ENCODE results near the gene MICAL2.

DNA sequence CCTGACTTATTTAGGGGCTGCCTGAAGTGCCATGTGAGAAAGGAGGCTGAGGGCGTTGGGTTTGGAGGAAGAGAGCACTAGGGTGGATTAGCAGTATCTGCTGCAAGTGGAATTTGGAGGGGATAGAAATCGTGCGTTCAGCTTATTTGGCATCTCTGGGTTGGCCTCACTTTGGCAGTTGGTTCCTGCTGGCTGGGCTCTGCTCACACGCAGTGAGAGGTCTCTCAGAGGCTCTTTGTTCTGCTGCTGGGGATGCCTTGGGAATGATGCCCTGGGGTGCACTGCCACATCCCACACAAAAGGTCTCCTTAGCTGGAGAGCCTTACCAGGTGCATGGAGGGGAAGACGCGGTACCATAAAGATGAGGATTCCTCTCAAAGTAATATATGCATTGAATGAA is 17.7 kb upstream of the MICAL2 start:
- TF ChIP-seq, protein P1, sequence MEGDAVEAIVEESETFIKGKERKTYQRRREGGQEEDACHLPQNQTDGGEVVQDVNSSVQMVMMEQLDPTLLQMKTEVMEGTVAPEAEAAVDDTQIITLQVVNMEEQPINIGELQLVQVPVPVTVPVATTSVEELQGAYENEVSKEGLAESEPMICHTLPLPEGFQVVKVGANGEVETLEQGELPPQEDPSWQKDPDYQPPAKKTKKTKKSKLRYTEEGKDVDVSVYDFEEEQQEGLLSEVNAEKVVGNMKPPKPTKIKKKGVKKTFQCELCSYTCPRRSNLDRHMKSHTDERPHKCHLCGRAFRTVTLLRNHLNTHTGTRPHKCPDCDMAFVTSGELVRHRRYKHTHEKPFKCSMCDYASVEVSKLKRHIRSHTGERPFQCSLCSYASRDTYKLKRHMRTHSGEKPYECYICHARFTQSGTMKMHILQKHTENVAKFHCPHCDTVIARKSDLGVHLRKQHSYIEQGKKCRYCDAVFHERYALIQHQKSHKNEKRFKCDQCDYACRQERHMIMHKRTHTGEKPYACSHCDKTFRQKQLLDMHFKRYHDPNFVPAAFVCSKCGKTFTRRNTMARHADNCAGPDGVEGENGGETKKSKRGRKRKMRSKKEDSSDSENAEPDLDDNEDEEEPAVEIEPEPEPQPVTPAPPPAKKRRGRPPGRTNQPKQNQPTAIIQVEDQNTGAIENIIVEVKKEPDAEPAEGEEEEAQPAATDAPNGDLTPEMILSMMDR (IDR thresholded peaks at IDR 0.05 in 4 of 5, conservative IDR thresholded peaks at IDR 0.05 in 1 of 5) = no peak
- no peak for TF ChIP-seq POLR2A (IDR thresholded peaks at IDR 0.05)

Measured in gastrocnemius medialis (tissue), 4 donors.